GM18909 (cell line): ENCODE results near the gene NLRC3.

Source experiments
- ATAC-seq: cut with Tn5 transposase; IDR thresholded peaks from one replicate; pipeline ENCODE4 v1.9.1; 2021; ENCODE audit warnings: mild to moderate bottlenecking; ENCODE audit not compliant: unreplicated experiment, poor library complexity

Gene NLRC3

DNA sequence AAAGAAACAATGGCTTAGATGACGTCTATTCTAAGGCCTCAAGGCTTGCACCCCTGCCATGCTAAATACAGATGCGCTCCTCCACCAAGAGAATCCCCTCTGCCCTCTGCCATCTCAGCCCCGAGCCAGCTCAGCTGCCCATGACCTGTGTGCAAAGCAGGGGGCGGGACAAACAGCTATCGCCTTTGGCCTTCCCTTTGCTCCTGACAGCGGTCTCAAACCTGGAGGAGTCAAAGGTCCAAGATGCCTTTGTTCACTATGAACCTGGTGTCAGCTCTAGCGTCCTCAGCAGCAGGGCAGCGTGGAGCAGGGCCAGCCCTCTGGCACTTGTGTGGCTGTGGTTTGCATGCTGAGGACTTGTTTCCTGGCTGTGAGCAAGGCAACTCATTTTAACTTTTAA, 21.9 kb upstream of the NLRC3 start:
- ATAC-seq: no peak

DNA sequence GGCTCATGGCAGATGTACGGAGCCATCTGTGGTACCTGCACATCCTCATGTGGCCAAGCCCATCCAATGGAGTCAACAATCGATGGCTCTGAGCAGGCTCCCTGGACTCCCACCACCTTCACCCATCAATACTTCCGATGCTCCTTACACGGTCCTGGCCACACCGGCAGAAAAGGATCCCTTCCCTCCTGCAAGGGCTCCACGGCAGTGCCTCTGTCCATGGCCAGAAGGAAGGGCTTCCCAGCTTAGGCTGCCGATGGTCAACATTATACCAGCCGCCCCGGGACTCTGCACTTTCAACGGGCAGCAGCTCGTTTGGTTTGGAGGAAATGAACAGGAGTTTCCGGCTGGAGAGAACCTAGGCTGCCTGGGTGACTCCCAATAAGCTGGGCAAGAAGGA, 21.0 kb upstream of the NLRC3 start:
- ATAC-seq: no peak

DNA sequence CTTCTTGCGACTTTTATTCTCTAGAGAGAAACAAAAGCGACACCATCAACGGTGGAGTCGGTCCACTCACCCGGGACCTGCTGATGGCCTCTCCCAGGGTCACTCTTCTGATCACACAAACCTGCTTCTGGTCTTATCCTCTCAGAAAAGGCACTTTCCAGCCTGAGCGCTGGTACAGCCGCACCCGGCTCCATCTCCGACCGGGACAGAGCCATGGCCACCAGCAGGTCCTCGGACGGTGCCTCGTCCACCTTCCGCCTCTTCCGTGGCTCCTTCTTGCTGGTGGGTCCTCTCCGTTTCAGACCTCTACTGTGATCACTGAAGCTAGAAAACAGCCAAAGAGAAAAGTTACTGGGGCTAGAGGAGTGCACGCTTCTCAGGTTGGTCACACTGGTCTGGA, 20.5 kb upstream of the NLRC3 start:
- ATAC-seq: no peak

DNA sequence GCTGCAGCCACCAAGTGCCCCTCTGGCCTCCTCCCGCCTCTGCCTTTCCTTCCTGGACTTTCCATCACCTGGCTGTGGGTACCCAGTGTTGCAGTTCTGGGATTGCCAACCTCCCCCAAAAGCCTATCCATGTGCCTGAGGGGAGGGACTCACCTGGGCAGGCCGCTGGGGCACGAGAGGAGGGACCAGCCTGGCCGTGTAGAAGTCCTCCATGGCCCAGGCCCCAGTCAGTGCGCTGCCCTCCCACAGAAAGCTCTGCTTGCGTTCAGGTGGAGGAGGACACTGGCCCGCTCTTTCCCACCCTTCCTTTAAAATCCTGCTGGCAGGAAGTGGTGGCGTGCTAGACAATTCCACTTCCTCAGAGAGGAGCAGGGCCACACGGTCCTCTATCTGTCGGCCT, 20.0 kb upstream of the NLRC3 start:
- no peak for ATAC-seq

DNA sequence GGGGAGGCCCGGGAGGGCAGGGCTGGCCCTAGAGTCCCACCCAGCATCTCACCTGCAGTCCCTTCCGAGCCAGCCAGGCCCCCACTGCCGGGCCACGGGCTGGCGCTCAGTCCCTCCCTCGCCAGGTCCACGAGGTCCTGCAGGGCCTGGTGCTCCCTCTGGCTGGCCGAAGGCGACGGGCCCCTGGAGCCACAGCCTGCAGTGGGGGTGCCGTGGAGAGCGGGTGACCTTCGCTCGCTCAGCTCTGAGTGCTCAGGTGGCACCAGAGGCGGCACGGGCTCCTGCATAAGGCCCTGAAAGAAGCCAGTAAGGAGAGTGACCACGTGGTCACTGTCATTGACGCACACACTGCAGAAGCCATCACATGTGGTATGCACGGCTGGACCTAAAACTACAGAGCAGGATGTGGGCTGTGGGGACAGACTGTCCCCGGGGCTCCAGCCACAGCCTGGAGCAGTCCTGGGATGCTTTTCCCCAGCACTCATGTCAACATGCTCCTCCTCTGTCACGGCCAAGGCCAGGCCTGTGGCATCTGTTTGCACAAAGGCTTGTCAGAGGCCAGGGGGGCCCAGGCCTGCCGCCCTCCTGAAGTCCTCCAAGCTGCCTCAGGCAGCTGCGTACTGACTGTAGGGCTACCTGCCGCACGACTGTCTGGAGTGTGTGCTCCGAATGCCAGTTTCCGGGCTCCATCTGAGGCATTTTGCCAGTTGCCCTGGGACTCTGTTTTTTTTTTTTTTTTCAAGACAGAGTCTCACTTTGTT, 19.1 kb upstream of the NLRC3 start:
- ATAC-seq: no peak

DNA sequence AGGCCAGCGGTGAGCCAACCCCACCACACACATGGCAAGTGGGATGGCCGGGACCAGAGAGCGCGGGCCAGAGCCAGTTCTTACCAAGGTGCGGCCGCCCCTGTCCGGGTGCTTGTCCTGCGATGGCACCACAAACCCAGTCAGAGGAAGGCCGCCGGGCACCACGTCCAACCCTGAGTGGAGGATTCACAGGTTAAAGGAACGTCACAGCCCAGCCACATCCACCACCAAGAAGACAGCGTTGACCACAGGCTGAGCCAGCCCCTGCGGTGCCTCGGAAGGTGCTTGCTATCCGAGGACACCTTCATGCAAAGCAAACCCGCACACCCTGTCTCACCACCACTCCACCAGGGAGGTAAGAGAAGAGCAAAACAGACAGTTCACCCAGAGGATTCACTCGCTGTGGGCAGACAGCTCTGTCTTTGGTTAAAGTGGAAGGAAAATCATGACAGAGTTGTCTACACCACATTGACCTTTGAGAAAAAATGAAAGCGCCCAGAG, 18.4 kb upstream of the NLRC3 start:
- ATAC-seq: no peak

DNA sequence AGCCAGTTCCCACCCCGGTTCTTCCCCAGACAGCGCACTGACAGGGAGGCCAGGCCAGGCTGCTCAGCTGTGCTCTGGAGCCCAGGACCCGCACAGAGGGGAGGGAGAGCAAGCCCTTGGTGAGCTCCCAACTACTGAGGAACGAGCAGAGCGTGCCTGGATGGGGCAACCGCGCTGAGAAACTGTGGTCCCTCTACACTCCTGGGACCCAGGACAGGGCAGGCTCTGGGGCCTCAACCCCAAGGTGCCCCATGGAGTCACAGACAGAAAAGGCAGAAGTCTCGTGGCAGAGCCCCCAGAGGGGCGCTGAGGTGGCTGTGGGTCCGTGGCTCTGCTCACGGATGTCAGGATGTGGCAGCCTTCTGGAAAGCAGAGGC, 17.9 kb upstream of the NLRC3 start:
- ATAC-seq: no peak

DNA sequence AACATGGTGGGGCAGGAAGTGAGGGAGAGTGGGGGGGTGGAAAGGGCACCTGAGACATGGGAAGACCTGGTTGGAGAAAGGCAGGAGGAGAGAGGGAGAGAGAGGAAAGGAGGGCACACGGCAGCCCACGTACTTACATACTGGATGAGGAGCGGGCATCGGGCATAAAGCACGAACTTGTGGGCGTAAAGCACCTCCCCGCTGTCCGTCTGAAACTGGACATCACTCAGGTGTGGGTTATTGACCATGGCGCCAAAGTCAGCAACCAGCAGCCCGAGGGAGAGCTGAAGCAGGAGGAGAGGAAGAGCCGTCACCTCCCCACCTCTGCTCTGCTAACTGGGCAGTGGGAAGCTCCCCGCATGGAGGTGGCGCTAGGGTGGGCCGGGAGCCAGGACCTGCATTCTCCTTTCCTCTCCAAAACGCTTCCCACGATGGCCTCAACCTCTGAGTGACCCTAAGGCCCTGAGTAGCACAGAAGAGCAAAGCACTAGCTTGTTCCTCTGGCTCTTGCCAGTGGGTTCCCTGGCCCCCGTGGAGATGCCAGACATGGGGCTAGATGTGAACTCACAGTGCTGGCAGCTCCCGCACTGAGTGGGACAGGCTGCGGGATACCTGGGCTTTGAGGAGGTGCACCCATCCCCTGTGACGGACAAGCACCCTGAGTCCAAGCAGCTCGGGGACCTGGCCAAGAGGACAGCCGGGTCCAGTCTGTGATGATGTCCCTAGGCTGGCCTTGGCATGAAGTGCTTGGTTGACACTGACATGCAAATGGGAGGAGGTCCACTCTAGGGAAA, 17.3 kb upstream of the NLRC3 start:
- no peak for ATAC-seq

DNA sequence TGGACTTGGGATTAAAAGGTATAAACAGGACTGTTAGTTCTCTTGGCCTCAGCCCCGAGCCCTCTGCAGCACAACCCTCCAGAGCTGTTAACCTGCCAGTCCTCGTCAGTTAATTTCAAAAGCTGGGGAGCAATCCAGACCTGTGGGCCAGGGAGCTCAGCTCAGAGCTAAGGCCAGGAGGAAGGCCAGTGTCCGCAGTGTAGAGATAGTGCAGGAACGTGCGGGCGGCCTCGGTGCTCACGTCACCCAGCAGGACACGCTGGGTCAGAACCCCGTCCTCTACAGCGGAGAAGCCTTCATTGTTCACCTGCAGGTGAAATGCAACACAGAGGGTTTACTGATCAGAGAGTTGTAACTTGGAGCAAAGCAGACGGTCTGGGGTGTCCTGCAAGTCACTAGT, 15.4 kb upstream of the NLRC3 start:
- no peak for ATAC-seq

DNA sequence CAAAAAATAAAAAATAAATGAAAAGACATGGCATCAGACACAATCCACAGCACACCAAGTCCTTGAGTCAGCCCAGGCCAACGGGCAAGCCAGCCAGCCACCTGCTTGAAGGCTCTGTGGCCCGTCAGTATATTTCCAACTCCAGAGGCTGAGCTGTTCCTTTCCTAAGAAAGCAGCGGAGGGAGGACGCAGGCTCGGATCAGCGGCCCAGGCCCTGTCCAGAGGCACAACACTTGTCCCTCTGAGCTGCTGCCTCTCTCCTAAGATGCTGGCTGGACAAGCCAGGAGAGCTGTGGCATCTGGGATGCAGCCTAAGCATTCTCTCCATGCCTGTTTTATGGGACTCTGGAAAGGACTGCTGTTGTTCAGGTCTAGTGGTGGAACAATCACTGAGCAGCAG, 14.8 kb upstream of the NLRC3 start:
- no peak for ATAC-seq

DNA sequence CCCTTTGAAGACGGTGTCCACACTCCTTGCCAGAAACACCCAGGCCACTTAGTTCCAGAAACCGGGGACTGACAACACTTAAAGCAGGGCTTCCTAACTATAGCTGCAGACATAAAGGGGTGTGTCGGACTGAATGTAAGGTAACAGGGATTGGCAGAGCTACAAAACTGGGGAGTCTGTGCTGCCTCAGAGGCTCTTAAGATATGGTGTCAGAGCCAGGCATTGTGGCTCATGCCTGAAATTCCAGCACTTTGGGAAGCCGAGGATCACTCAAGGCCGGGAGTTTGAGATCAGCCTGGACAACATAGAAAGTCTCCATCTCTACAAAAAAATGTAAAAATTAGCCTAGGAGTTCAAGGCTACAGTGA, 14.2 kb upstream of the NLRC3 start:
- ATAC-seq: no peak

DNA sequence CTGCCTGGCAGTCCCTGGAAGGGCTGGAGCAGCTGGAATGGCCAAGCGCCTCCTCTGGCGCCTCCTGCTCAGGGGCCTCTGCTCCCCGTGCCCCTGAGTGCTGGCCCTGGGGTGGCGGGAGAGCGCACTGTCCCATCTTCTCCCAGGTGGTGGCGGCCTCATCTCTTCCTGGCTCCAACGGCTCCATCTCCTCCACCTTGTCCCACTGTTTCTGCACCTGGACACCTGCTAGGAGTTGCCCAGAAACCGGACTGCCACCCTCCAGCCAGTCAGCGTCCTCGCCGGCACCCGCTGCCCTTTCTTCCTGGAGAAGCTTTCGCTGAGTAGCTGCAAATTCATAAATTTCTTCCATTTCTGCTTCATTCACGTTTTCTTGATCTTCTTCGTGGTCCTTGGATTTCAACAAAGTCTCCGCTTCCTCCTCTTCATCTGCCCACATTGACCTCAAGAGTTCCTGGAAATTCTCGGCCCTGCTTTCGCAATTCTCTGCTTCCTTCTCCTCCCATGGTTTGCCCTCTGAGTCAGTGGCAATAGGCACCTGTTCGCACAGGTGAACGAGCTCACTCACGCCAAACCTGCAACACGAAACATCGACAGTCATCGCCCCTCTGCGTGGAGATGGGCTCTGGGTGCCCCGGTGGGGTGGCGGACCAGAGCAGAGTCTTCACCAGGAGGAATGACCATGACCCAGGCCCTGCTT, 13.7 kb upstream of the NLRC3 start:
- ATAC-seq: no peak

DNA sequence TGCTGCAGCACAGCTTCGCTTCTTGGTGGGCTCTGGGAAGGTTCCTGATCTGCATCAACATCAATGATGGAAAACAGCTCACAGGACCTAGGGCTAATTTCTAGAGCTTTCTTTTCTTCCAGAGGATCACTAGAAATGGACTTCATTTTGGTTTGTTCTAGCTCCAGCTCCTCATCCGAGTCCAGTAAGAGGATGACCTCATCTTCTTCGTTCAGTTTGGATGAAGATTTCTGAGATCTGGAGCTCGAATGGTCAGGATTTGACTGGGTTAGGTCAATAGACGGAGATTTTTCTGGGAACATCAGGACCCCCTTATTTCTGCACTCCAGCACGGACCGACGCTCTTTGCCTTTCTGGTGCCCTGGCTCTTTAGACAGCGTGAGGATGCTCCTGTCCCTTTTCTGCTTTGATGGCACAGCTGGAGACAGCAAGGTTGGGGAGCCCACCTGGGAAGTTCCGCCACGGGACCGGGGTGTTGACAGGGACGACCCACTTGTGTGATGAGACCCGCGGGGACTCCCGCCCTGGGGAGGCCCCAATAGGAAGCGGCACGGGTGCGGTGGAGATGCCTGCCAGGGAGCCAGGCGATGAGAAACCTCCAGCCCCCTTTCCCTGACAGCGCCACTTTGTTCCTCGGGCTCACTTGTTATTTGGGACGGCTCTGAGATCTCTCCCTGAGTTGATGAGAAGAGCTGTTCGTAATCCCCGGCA, 12.9 kb upstream of the NLRC3 start:
- no peak for ATAC-seq

DNA sequence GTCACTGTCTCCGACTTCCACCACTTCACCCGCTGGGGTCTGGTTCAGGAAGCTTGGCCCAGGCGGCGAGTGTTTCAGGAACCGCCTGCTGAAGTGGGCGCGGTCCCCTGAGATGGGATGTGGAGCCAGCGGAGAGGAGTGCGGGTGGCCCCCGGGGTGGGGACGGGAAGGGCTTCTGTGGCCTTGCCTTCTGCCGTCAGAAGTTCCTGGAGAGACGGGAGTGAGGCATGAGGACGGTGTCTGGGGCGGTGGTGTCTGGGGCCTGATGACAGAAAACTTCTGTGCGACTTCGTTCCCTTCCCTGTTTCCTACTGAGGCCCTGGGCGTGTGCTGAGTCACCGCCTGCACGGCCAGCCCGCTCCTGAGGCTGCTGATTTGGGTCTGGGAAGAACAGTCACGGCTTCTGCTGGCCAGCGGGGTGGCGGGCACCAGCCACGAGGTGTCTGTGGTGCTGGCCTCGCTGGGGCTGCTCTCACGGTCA, 12.3 kb upstream of the NLRC3 start:
- ATAC-seq: no peak

DNA sequence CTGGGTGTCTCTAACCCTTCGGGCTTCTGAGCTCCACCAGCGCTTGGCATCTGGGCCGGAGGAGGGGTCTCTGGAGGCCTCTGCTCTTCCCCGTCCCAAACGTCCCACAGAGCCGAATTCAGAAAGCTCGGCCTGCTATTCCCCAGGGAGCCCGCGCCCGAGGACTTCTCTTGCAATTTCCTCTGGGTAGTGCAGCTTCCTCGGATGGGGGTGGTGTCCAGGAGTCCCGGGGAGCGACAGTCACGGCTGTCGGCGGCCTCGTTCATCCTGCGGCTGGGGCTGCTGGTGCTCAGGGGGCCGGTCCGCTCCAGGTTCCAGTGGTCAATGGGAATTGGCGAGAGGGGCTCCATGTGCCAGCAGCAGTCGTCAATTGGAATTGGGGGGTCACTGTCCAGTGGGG, 11.8 kb upstream of the NLRC3 start:
- no peak for ATAC-seq

DNA sequence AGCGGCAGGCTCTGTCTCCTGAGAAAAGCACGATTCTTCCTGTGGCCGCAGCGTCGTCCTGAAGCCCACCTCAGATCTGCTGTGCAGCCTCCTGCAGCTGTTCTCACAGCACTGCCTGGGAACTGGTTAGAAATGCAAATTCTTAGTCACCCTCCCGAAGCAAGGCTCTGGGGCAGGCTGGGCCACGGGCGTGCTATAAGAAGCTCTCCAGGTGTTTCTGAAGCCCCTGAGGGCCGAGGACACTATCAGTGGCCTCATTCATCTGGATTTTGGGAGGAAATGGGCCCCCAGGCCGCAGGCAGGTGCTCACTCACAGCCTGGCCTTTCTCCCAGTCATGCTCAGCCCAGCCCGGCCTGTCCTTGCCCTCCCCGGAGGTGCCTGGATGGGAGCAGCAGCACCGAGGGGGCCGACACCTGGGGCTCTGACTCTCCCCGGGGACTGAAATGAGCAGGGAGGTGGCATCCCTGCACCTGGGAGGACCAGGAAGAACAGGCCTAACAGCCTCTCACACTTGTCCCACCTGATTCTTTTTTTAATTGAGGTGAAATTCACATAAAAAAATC, 10.4 kb upstream of the NLRC3 start:
- peak; percentile 46 for ATAC-seq

DNA sequence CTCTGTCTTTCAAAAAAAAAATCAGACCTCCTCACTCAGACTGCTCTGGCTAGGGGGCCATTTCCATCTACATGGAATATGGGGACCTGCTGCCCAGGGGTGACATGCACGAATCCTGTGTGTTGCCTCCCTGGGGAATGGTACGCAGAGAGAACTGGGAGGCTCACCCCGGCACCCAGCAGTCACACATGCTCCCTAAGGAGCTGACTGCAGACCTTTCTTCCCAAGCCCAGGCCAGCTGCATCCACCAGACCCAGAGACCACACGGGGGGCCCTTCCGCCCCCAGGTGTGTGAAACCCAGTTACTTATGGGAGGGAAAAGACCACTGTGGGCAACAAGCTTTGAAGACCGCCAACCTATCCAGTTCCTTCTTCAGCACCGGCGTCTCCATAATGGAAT, 7.2 kb upstream of the NLRC3 start:
- ATAC-seq: no peak

DNA sequence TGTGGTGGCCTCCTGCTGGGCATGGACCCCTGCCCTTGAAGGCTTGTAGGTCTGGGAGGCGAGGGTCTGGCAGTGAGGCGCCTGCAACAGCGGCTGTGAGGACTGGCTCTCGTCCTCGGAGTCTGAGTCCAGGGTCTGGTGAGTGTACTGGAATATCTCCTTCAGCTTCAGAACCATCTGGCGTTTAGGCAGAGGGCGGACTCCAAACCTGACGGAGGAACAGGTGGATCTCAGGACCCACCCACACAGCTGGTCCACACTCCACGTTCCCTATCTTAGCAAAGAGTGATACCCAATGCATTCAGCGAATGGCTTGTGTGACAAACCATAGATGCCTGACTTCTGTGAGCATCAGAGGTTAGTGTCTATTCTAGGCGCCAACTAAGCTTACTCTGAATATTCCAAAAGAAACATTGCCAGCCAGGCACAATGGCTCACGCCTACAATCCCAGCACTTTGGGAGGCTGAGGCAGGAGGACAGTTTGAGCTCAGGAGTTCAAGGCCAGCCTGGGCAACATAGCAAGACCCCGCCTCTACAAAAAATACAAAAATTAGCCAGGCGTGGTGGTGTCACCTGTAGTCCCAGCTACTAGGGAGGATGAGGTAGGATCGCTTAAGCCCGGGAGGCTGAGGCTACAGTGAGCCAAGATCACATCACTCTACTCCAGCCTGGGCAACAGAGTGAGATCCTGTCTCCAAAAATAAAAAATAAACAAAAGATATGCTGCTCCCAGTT, 6.3 kb upstream of the NLRC3 start:
- no peak for ATAC-seq
